SJSA1 (cell line): ENCODE data around the gene ENSA. TPM values are rescaled to one million over a fixed set of nuclear protein-coding genes. Genes with fewer than 3 reads are reported as not detected.
"Not testable (repeated sequence)": the region's sequence is repeated elsewhere in the genome, so short reads cannot be mapped to it uniquely, and the experiment has no call there.

ENCODE experiments used
- DNase-seq, 2 experiments: peaks; one replicate each; pipeline ENCODE4 v3.0.0-alpha.2; 2015 to 2020; ENCODE audit warnings: low spot score in 2 of 2, low read depth in 1 of 2
- H3K27ac ChIP-seq: fragments of 250-450 bp; sonication (Bioruptor Pico); 2 replicates; pipeline ENCODE4 v1.5.1; 2020; ENCODE audit warnings: mild to moderate bottlenecking, moderate library complexity
- H3K27me3 ChIP-seq: fragments of 250-450 bp; sonication (Bioruptor Pico); replicated peaks from 2 replicates; pipeline ENCODE4 v1.5.1; 2020; ENCODE audit warnings: mild to moderate bottlenecking, moderate library complexity
- H3K36me3 ChIP-seq: fragments of 250-450 bp; sonication (Bioruptor Pico); 2 replicates; pipeline ENCODE4 v1.5.1; 2020; ENCODE audit warnings: mild to moderate bottlenecking
- H3K4me1 ChIP-seq: fragments of 250-450 bp; sonication (Bioruptor Pico); replicated peaks from 2 replicates; pipeline ENCODE4 v1.6.1; 2021; ENCODE audit warnings: mild to moderate bottlenecking
- H3K4me3 ChIP-seq: fragments of 250-450 bp; sonication (Bioruptor Pico); 2 replicates; pipeline ENCODE4 v1.5.1; 2020; ENCODE audit warnings: mild to moderate bottlenecking
- H3K9me3 ChIP-seq: fragments of 250-450 bp; sonication (Bioruptor Pico); replicated peaks from 2 replicates; pipeline ENCODE4 v1.5.1; 2020; ENCODE audit warnings: mild to moderate bottlenecking
- total RNA-seq: library from RNA; depleted of rRNA; stranded (reverse); fragments of >200 nt; shearing (Covaris generic); gene quantifications from 2 replicates; pipeline ENCODE4 v1.2.3, GENCODE V29; 2014

Gene ENSA
- total RNA-seq, 1 experiment from 2014 or later, result 121 TPM

DNA sequence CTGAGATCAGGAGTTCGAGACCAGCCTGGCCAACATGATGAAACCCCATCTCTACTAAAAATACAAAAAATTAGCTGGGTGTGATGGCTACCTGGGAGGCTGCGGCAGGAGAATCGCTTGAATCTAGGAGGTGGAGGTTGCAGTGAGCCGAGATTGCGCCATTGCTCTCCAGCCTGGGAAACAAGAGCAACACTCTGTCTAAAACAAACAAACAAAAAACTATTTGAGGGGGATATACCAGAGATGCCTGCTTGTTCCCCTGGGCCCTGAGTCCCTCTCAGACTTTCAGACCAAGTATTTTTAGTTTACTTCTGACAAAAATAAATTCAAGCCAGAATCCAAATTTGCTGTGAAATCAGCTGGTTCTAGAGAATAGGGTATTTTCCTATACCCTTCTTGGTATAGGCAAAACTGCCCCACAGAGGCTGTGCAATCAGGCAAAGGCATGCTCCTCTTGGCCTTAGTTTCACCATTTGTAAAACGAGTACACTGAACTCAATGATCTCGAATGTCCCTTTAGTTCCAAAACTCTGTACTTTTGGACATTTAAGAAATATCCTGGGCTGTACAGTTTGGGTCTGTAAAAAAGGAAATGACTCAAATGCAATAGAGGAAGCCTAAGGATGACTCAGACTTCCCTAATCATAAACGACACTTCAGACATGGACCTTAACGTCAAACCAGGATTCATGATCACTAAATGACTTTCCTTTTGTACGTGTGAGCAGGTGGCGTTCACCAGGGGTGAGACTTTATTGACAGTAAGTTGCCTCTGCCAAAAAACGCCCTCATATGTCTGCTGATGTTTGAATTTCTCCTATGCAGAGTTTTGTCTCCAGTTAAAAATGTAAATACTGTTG is 16.1 kb downstream of the ENSA start:
- DNase-seq, result peak in 1 of 2 experiments; percentile 75
- peaks cover 43% of the 10 kb centered on the region for H3K36me3 ChIP-seq
- H3K4me3 ChIP-seq, result no peak overlapping the region
- peaks cover 49% of the 10 kb centered on the region for H3K4me1 ChIP-seq
- H3K27ac ChIP-seq, result peak overlapping the region; percentile 98
- H3K9me3 ChIP-seq, result no peaks in the 10 kb centered on the region
- no peaks in the 10 kb centered on the region for H3K27me3 ChIP-seq

DNA sequence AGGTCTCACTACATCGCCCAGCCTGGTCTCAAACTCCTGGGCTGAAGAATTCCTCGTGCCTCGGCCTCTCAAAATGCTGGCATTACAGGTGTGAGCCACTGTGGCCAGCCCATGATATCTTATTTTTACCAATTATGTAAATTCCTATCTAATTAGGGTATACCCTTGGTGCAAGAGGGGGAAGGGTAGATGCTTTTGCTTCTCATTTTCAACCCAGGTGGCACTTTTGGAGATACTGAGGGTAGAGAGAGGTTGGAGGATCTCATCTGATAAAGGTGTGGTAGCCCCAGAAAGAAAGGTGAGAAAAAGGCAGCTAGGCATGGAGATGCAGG is 17.4 kb downstream of the ENSA start:
- Histone ChIP-seq H3K36me3 (peaks cover 30% of the 10 kb centered on the region), H3K27me3 (no peaks in the 10 kb centered on the region), H3K4me1 (peaks cover 49% of the 10 kb centered on the region), H3K27ac (peak overlapping the region; percentile 98), H3K4me3 (no peak overlapping the region), H3K9me3 (no peaks in the 10 kb centered on the region)
- no peak for DNase-seq

DNA sequence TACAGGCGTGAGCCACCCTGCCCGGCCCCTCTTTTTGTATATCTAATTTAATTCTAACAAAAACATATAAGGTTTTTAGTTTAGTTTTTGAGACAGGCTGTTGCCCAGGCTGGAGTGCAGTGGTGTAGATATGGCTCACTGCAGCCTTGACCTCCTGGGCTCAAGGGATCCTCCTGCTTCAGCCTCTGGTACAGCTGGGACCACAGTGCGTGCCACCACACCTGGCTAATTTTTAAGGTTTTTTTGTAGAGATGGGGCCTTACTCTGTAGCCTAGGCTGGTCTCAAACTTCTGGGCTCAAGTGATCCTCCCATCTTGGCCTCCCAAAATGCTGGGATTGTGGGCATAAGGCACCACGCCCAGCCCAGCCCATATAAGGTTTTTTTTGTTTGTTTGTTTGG is 18.8 kb downstream of the ENSA start:
- Histone ChIP-seq H3K9me3 (no peaks in the 10 kb centered on the region), H3K36me3 (peaks cover 16% of the 10 kb centered on the region), H3K4me3 (no peak overlapping the region), H3K4me1 (peaks cover 44% of the 10 kb centered on the region), H3K27me3 (no peaks in the 10 kb centered on the region), H3K27ac (peak overlapping the region; percentile 98)
- no peak for DNase-seq

DNA sequence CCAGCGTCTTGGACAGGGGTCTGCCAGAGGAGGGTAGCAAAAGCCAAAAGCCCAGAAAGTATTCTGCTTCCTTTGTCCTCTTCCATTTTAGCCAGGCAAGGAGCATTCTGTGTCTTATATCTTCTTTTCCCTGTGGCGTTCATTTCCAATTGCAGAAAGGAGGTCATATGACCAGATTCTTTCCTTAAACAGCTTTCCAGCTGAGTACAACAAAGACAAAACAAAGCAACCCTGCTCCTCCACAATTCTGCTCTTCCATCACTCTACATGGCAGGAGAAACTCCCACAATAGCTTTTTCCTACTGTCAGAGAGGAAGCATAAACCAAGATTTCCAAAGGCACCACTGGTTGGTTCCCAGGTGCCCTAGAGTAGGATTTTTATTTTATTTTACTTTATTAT is 19.7 kb downstream of the ENSA start:
- Histone ChIP-seq H3K27me3 (no peaks in the 10 kb centered on the region), H3K27ac (no peak overlapping the region), H3K9me3 (no peaks in the 10 kb centered on the region), H3K4me3 (no peak overlapping the region), H3K4me1 (peaks cover 44% of the 10 kb centered on the region), H3K36me3 (peaks cover 10% of the 10 kb centered on the region)
- DNase-seq, result no peak

DNA sequence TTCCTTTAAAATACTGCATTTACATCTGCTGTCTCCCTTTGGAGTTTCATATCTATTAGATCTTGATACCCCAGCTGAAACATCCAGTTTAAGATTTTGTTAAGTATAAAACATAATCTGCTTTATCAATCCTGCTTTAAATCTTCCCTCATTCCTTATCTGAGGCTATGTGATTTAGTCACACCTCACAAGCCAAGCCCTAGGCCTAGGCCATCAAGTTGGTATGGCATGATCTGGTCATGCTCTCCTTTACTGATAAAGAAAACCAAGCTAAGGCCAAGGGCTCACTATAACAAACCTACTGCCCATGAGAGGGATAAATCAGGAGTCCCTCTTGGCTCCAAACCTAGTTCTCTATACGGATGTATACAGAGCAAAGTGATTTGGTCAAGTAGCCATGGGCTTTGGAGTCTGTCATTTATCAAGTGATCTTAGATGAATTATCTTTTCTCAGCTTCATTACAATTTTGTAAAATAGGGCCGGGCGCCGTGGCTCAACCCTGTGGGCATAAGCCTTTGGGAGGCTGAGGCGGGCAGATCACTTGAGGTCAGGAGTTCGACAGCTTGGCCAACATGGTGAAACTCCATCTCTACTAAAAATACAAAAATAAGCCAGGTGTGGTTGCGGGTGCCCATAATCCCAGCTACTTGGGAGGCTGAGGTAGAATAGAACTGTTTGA is 22.8 kb downstream of the ENSA start:
- no peak overlapping the region for H3K4me3 ChIP-seq
- H3K36me3 ChIP-seq, result 0 out of 2 replicates have a peak, but pooled peaks cover 5% of the 10 kb centered on the region
- no peak overlapping the region for H3K27ac ChIP-seq
- H3K4me1 ChIP-seq, result peaks cover 30% of the 10 kb centered on the region
- no peak for DNase-seq
- no peaks in the 10 kb centered on the region for H3K9me3 ChIP-seq
- H3K27me3 ChIP-seq, result no peaks in the 10 kb centered on the region

DNA sequence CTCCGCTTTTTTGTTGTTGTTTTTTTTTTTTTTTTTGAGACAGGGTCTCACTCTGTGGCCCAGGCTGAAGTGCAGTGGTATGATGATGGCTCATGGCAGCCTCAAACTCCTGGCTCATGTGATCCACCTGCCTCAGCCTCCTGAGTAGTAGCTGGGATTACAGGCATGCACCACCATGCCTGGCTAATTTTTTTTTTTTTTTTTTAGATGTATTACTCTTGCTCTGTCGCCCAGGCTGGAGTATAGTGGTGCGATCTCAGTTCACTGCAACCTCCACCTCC is 24.0 kb downstream of the ENSA start:
- H3K4me3 ChIP-seq, H3K9me3 ChIP-seq, H3K27me3 ChIP-seq, DNase-seq, H3K36me3 ChIP-seq: not testable (repeated sequence)
- Histone ChIP-seq H3K4me1 (peaks cover 23% of the 10 kb centered on the region), H3K27ac (peak overlapping the region; percentile 92)

DNA sequence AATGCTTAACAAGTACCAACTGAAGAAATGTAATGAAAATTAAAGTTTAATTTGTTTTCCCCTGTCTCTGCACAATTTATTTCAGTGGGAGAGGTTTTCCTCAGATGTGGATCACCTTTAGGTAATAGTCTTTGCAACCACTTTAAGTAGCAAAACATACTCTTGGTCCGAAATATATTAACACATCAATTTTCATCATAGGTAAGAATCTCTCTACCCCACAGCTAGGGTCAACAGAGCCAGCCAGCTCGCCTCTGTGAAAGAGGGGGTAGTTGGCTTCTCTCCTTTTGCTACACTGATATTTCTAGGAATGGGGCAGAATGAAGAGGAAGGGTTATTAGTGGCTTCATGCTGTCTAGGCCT is 25.2 kb downstream of the ENSA start:
- no peak for DNase-seq
- Histone ChIP-seq H3K27ac (peak overlapping the region; percentile 92), H3K4me3 (no peak overlapping the region), H3K9me3 (no peaks in the 10 kb centered on the region), H3K27me3 (no peaks in the 10 kb centered on the region), H3K36me3 (0 out of 2 replicates have a peak, but pooled peaks cover 5% of the 10 kb centered on the region), H3K4me1 (peaks cover 23% of the 10 kb centered on the region)

DNA sequence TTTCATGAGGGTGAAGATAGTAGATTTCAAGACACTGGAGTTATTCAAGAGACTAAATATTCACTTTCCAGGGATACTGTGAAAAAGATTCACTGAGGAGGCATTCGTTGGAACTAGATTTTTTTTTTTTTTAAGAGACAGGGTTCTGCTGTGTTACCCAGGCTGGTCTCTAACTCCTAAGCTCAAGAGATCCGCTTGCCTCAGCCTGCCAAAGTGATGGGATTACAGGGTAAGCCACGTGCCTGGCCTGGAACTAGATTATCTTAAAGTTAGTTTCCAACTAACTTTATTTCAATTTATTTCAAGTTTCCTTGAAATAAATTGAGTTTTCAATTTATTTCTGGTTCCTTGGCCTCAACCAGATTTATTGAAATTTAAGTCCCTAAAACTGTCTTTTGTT is 25.7 kb downstream of the ENSA start:
- no peaks in the 10 kb centered on the region for H3K9me3 ChIP-seq
- DNase-seq, result no peak
- peaks cover 23% of the 10 kb centered on the region for H3K4me1 ChIP-seq
- H3K36me3 ChIP-seq, result 0 out of 2 replicates have a peak, but pooled peaks cover 5% of the 10 kb centered on the region
- H3K27me3 ChIP-seq, result no peaks in the 10 kb centered on the region
- no peak overlapping the region for H3K4me3 ChIP-seq
- H3K27ac ChIP-seq, result peak overlapping the region; percentile 92

DNA sequence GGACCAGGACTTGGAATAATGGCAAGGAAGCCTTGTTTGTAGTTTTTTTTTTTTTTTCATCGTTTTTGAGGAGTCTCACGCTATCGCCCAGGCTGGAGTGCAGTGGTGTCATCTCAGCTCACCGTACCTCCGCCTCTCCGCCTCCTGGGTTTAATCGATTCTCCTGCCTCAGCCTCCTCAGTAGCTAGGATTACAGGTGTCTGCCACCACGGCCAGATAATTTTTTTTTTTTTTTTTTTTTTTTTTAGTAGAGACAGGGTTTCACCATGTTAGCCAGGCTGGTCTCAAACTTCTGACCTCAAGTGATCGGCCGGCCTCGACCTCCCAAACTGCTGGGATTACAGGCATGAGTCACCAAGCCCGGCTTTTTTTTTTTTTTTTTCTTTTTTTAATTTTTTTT is 27.0 kb downstream of the ENSA start:
- H3K9me3 ChIP-seq, H3K4me3 ChIP-seq, H3K27ac ChIP-seq, DNase-seq, H3K27me3 ChIP-seq, H3K36me3 ChIP-seq: not testable (repeated sequence)
- H3K4me1 ChIP-seq, result peaks cover 23% of the 10 kb centered on the region

DNA sequence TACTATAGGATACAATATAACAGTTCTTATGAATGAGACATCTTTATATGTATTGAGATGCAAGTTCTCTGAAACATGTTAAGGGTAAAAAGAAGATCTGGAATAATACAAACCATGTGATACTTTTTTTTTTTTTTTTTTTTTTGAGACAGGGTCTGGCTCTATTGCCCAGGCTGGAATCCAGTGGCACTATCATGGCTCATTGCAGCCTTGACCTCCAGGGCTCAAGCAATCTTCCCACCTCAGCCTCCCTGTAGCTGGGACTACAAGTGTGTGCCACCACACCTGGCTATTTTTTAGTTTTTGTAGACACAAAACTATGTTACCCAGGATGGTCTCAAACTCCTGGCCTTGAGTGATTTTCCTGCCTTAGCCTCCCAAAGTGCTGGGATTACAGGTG is 27.9 kb downstream of the ENSA start:
- H3K27me3 ChIP-seq, result no peaks in the 10 kb centered on the region
- H3K9me3 ChIP-seq, result no peaks in the 10 kb centered on the region
- H3K36me3 ChIP-seq, result 0 out of 2 replicates have a peak, but pooled peaks cover 5% of the 10 kb centered on the region
- peaks cover 23% of the 10 kb centered on the region for H3K4me1 ChIP-seq
- no peak overlapping the region for H3K4me3 ChIP-seq
- no peak for DNase-seq
- H3K27ac ChIP-seq, result no peak overlapping the region

DNA sequence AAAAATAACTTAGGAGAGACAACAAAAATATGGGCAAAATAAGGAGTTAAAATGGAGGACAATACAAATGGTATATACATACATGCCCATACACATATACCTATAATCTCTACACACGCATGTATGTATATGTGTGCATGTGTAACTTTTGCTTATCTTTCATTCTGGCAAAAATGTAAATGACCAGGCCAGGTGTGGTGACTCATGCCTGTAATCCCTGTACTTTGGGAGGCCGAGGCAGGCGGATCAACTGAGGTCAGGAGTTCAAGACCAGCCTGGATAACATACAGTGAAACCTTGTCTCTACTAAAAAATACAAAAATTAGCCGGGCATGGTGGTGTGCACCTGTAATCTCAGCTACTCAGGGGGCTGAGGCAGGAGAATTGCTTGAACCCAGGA is 31.1 kb downstream of the ENSA start:
- H3K36me3 ChIP-seq, H3K9me3 ChIP-seq, DNase-seq, H3K27me3 ChIP-seq, H3K27ac ChIP-seq, H3K4me3 ChIP-seq, H3K4me1 ChIP-seq: not testable (repeated sequence)

DNA sequence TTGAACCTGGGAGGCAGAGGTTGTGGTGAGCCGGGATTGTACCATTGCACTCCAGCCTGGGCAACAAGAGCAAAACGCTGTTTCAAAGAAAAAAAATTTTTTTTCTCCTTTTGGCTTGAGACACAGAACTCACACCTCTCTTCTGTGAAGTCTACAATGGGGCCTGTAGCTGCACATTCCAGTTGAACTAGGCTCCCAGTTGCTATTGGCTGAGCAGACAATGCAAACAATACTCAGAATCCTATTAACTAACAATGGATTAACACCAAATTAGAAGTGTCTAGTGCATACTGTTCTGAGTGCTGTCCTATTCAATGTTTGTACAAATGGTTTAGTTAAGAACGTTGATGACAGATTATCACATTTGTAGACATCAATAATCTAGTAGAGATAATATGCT is 32.4 kb downstream of the ENSA start:
- Histone ChIP-seq H3K27me3 (no peaks in the 10 kb centered on the region), H3K9me3 (no peaks in the 10 kb centered on the region), H3K27ac (no peak overlapping the region), H3K36me3 (no peaks in the 10 kb centered on the region), H3K4me3 (no peak overlapping the region), H3K4me1 (no peaks in the 10 kb centered on the region; the same call in 1 of the 2 replicates)
- no peak for DNase-seq

DNA sequence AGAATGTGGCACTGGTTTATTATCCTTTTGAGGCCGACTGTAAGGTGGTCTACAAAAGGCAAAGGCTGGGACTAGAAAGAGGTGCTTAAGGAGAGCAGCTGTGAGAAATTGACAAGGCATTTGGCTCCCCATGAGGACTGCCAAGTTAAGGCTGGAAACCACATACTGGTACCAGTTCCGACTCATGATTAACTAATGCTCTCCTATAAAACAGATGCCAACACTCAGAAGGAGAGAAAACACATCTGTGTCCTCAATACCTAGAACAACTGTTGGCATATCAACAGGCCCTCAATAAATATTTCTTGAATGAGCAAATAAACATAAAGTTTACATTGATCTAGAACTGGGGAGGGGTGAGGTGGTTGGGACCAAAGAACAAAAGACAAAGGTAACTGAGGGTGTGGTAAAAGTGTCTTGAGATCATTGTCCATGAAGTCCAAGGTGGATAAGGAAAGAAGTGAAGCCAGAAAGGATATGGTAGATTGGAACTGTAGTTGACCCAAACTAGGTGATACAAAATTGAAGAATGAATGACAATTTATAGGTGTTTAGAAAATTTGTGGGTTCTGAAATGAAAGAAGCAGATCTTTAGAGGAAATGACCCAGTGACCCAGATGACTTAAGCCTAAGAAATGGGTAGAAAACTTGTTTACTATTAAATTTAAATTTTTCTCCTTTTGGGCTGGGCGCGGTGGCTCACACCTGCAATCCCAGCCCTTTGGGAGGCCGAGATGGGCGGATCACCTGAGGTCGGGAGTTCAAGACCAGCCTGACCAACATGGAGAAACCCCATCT is 33.1 kb downstream of the ENSA start:
- Histone ChIP-seq H3K4me3 (no peak overlapping the region), H3K27me3 (no peaks in the 10 kb centered on the region), H3K27ac (no peak overlapping the region), H3K9me3 (no peaks in the 10 kb centered on the region), H3K4me1 (no peaks in the 10 kb centered on the region; the same call in 1 of the 2 replicates), H3K36me3 (no peaks in the 10 kb centered on the region)
- DNase-seq, result no peak

DNA sequence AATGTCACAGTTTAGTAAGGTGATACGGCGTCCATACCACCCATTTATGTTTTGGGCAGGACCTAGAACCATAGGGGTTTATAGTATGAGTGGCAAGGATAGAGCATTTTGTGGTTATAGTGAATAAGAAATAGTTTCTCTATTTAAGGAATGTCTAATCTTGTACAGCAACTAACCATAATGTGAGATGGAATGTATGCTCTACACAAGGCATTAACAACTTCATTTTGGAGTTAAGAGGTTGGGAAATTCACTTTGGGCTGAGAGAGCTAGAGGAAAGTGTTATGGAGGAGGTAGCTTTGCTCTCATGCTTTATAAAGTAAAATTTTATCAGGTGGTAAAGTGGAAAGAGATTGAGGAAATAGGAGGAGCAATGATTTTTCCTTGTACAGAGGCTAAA is 47.0 kb downstream of the ENSA start:
- no peak overlapping the region for H3K4me3 ChIP-seq
- H3K9me3 ChIP-seq, result no peaks in the 10 kb centered on the region
- no peaks in the 10 kb centered on the region for H3K27me3 ChIP-seq
- H3K4me1 ChIP-seq, result peaks cover 8% of the 10 kb centered on the region
- no peak overlapping the region for H3K27ac ChIP-seq
- no peak for DNase-seq
- peaks cover 20% of the 10 kb centered on the region for H3K36me3 ChIP-seq
